SK-N-MC (cell line): ENCODE measurements around the gene TRMU.

ENCODE experiments used
- EZH2 ChIP-seq: fragments of 200-600 bp; sonication (generic); IDR thresholded peaks from one replicate; pipeline ENCODE4 v1.6.1; 2017; ENCODE audit warnings: antibody characterized with exemption
- POLR2AphosphoS5 ChIP-seq: IDR thresholded peaks from 2 replicates; pipeline ENCODE4 v1.6.1; 2012; ENCODE audit warnings: mild to moderate bottlenecking, low read depth, low read length, borderline replicate concordance

GRCh38 chr22:46390652-46391301 lies 55.3 kb downstream of the TRMU start:
- TF ChIP-seq EZH2 (no peak), POLR2AphosphoS5 (no peak)
